ENCODE data around the gene MCTP1.

The MCTP1 gene

GRCh38 chr5:95080441-95080840 lies 204.5 kb downstream of the MCTP1 start:
- TF ChIP-seq CTCF (IDR thresholded peaks at IDR 0.05) = no peak
- TF ChIP-seq ZFX (IDR thresholded peaks at IDR 0.05; ENCODE audit: borderline replicate concordance) = no peak
- no peak overlapping the region for H3K27ac ChIP-seq

- no peak overlapping the region for H3K27ac ChIP-seq
- TF ChIP-seq CTCF (IDR thresholded peaks at IDR 0.05) = no peak
- TF ChIP-seq ZFX (IDR thresholded peaks at IDR 0.05; ENCODE audit: borderline replicate concordance) = no peak
These were observed 204.9 kb downstream of the MCTP1 start for GRCh38 chr5:95080030-95080429.

- TF ChIP-seq CTCF (IDR thresholded peaks at IDR 0.05) (no peak), ZFX (IDR thresholded peaks at IDR 0.05; ENCODE audit: borderline replicate concordance) (no peak)
- no peak overlapping the region for H3K27ac ChIP-seq
These were observed 206.0 kb downstream of the MCTP1 start for GRCh38 chr5:95078868-95079267.

- TF ChIP-seq CTCF (IDR thresholded peaks at IDR 0.05) (no peak), ZFX (IDR thresholded peaks at IDR 0.05; ENCODE audit: borderline replicate concordance) (no peak)
- no peak overlapping the region for H3K27ac ChIP-seq
These were observed 208.3 kb downstream of the MCTP1 start for GRCh38 chr5:95076395-95077185.

- no peak overlapping the region for H3K27ac ChIP-seq
- TF ChIP-seq CTCF (IDR thresholded peaks at IDR 0.05) (no peak), ZFX (IDR thresholded peaks at IDR 0.05; ENCODE audit: borderline replicate concordance) (no peak)
These were observed 209.8 kb downstream of the MCTP1 start for GRCh38 chr5:95075111-95075510.

- TF ChIP-seq ZFX (IDR thresholded peaks at IDR 0.05; ENCODE audit: borderline replicate concordance) = no peak
- TF ChIP-seq CTCF (IDR thresholded peaks at IDR 0.05) = no peak
- no peak overlapping the region for H3K27ac ChIP-seq
These were observed 212.6 kb downstream of the MCTP1 start for GRCh38 chr5:95072281-95072680.

GRCh38 chr5:95070866-95071265 lies 214.0 kb downstream of the MCTP1 start:
- H3K27ac ChIP-seq = no peak overlapping the region
- TF ChIP-seq CTCF (IDR thresholded peaks at IDR 0.05) (no peak), ZFX (IDR thresholded peaks at IDR 0.05; ENCODE audit: borderline replicate concordance) (no peak)
